Measurements from ENCODE around the gene BCAS4.

GRCh38 chr20:50854506-50855249, 59.8 kb downstream of the BCAS4 start:
- TF ChIP-seq TARDBP (IDR thresholded peaks at IDR 0.05) (no peak), L3MBTL2 (conservative IDR thresholded peaks at IDR 0.05) (no peak), SUZ12 (IDR thresholded peaks at IDR 0.05) (no peak), BHLHE40 (IDR thresholded peaks at IDR 0.05; ENCODE audit: borderline replicate concordance) (no peak), FOXA1 (IDR thresholded peaks at IDR 0.05) (no peak)
